Stimulated activated CD4-positive, alpha-beta T cell treated with anti-CD3 and anti-CD28 coated beads, Interleukin-1b, Interleukin-23, amount 100 ng/mL, for 1 hour (primary cell): ENCODE data around the gene TMEM184B.

ENCODE experiments used
- DNase-seq, 2 donors: peaks; one replicate each; pipeline ENCODE4 v3.0.0-alpha.2; 2020; ENCODE audit warnings: low read depth in 2 of 2

TMEM184B gene

DNA sequence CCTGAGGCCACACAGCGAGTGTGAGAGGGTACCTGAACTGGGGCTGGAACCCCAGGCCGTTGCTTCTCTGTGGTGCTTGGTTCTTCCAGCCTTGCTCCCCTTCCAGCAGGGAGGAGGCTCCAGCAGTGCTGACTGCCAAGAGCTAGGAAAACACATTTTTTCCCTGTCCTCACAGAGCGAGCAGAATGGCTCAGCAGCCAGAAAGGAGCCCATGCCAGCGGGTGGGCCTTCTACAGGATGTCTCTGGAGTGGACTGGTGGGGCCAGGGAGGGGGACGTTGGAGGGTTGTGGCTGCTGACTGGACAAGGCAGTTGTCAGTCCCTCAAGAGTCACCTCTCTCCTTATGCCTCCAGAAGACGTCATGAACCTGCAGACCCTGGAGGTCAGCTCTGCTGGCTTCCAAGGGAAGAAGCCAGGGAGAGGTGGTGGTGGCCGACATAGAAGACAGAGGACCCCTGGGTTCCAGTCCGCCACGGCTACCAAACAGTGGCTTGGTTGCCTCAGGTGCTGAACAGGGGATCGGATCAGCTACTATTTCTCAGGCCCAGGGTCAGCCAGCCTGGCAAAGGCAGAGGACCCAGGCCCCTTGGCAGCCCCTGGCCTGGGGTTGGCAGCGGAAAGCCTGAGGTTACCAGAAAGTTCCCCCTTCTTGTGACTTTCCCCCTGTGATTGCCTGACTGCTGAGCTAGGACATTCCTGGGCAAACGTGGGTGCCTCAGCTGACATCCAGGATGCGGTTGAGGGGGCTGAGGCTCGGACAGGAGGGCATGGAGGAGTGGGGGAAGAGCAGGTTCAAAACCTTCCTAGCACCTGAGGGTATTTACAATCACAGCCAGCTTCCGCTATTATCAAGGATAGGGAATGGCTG, 67.3 kb downstream of the TMEM184B start:
- no peak for DNase-seq

DNA sequence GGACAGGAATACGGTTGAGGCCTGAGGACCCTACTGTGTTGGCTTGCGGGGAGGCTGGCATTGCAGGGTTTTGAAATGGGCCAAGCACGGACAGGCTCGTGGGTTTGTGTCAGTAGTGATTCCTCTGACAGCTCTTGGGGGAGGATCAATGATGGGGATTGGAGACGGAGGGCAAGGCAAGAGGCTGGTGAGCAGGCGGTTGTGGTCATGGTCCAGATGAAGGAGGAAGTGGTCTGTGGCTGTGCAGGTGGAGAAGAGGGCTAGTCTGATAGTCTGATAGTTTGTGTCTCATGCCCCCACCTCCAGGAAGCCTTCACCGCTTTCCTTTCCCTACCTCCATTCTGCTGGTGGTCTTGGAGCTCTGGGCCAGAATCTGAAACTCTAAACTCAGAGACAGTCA, 68.0 kb downstream of the TMEM184B start:
- no peak for DNase-seq

DNA sequence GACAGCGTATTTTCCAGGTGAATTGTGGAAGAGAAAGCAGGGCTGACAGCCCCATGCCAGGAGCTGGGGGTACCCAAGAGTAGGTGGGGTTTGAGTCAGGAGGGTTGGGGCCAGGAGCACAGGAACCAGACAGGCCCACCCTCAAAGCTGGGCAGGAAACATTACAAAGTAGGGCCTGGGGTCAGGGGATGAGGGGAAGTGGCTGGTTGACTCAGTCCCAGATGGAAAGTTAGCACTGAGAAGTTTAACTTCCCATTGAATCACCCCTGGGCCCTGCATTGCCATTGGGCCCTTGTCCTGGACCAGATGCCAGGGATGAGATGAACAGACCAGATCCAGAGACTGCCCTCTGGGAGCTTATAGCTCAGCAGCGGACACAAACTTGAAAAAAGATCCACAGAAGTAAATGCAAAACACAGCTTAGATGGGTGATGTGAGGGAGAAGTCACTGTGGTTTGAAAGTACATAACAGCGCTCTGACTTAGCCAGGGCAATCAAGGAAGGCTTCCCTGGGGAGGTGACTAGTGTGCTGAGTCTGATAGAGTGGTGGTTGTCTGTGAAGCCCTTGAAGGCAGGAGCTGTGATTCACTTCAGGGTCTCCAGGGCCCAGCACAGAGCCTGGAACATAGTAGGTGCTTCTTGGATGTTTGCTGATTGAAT, 68.8 kb downstream of the TMEM184B start:
- no peak for DNase-seq

DNA sequence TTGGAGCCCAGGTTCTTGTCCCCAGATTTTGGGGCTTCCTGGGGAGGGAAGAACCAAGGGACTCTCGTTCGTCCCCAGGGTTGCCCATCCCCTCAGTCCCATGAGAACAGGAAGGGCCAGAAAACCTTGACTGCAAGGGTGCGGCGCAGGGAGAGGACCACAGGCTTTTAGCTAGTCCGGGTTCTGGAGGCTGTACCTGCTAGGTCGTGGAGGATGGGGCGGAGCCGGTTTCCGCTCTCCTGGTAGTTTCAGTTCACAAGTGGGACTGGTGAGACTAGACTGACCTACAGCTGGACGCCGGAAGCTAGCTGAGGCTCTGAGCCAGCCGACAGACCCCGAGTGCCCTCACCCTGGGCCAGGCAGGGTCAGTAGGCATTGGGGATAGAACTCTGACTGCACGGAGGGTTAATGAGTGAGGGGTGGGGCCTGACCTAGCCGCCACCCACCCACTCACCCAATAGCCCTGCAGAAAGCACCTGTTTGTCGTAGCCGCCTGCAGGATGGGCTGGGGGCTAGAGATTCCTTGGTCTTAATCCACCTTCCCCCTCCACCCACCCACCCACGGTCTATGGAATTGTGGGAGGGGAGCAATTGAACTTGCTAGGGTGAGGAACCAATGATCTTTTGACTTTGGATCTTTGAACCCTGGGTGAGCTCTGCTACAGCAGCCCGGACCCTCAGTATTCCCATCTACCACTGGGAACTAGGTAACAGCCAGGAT, 69.6 kb downstream of the TMEM184B start:
- no peak for DNase-seq

DNA sequence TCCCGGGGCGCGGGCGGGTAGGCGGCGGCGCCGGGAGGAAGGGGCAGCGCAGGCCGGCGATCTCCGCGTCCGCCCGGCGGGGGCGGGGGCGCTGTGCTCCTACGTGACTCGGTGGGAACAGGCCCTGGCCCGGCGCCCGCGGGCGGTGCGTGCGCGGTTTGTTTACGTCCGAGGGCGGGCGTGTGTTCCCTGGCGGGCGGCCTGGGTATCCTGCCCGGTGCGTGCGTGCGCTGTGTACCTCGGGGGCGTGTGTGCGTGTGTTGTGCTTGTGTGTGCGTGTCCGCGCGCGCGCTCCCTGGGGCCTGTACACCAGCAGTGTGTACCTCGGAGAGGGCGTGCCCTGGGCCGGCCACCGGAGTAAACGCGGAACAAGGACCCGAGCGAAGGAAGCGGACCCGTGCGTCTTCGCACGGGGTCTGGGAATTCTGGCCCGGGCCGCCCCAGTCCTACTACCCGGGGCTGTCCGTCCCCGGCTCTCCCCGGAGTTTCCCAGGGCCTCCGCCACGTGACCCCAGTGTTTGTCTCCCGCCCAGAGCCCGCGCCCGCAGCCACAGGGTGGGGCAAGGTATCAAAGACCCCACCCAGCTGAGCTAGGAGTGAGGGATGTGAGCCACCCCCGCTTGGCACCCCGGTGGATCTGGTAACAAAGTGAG, 70.2 kb downstream of the TMEM184B start:
- DNase-seq = no peak

DNA sequence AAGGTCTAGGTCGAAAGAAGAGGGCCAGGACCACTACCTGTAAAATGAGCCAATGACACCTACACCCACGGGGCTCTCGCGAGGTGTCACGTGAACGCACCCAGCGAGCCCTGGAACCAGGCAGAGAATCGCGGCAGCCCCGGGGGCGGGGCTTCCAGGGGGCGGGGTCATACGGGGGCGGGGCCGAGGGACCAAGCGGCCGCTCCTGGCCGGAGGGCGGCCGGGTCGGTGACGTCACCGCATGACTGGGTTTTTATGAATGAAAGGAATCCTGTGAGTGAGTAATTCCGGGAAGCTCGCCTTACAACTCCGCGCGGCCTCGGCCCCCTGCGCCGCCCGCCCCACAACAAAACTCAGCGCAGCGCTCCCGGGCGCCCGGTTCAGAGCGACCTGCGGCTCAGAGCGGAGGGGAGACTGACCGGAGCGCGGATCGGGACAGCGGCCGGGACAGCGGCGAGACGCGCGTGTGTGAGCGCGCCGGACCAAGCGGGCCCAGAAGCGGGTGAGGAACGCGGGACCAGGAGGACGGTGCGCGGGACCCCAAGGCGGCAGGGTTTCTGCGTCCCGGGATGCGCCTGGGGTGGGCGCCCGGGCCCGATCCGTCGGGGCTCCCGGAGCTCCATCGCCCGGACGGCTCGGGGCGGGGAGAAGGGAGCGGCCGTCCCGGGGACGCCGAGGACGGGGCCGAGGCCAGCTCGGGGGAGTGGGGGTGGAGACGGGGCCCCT, 70.9 kb downstream of the TMEM184B start, which contains the start of gene MAFF:
Gene MAFF, plus strand, starts transcription at position 284 of the 726 bp plus-strand sequence. CDS start 11,860 bp downstream, outside the sequence.
- DNase-seq = peak; percentile 67 to 76

DNA sequence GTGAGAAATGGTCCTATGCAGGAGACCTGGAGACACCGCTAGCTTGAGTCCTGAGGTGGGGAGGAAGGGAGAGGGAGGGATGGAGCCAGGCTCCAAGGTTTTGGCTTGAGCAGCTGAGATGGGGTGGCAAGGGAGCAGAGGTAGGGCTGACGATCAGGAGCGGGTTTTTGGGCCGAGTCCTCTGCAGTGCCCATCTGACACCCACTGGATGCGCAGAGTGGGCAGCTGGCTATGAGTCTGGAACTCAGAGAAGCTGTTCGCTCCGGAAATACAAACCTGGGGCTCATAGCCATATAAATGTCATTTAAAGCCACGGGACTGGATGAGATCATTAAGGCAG, 71.5 kb downstream of the TMEM184B start:
- no peak for DNase-seq

DNA sequence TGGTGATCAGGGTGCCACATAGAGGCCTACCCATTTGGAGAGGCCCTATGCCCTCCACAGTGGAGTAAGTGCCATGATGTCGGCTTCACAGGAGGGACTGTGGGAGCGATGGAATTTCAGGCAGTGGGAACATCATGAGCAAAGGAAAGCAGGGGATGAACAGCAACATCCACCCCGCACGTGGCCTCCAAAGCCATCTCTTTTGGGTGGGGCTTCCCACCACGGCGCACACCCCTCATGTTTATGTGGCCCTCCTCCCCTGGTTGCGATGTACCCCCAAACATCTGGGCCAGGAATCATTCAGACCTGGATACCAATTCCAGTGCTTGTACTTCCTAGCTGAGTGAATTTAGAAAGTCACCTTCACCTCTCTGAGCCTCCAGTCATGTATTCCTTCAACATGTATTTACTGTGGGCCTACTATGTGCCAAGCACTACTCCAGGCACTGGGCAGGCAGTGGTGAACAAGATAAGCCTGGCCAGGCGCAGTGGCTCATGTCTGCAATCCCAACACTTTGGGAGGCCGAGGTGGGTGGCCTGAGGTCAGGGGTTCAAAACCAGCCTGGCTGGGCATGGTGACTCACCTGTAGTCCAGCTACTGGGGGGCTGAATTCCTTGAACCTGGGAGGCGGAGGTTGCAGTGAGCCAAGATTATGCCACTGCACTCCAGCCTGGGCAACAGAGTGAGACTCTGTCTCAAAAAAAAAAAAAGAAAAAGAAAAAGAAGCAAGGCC, 72.8 kb downstream of the TMEM184B start:
- DNase-seq = no peak

DNA sequence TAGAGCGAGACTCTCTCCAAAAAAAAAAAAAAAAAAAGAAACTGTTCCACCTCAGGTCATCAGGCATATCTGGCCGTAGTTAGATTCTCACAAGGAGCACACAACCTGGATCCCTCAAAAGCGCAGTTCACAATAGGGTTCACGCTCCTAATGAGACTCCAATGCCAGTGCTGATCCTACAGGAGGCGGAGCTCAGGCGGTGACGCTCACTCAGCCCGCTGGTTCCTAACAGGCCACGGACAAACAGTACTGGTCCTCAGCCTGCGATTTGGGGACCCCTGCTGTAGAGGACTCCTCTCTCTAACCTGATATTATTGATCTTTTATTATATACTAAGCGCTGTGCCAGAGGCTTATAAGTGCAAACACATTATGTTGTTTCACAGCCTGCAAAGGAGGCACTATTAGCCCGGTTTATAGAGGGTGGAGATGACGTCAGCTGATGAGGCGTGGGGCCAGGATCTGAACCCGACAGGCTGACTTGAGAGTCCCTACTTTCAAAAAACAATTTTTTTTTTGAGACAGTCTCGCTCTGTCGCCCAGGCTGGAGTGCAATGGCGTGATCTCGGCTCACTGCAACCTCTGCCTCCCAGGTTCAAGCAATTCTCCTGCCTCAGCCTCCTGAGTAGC, 75.9 kb downstream of the TMEM184B start:
- DNase-seq = no peak

DNA sequence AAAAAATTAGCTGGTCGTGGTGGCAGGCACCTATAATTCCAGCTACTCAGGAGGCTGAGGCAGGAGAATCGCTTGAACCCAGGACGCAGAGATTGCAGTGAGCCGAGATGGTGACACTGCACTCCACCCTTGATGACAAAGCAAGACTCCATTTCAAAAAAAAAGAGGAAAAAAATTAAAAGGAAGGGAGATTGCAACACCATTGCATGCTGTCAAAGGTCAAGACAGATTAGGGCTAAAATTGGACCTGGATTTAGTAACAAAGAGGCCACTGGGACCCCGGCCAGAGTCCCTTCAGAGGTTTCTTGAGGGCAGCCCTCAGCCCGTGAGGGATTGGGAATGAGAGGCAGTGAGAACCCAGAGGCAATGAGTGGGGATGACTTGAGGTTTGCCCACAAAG, 79.2 kb downstream of the TMEM184B start:
- DNase-seq = no peak

DNA sequence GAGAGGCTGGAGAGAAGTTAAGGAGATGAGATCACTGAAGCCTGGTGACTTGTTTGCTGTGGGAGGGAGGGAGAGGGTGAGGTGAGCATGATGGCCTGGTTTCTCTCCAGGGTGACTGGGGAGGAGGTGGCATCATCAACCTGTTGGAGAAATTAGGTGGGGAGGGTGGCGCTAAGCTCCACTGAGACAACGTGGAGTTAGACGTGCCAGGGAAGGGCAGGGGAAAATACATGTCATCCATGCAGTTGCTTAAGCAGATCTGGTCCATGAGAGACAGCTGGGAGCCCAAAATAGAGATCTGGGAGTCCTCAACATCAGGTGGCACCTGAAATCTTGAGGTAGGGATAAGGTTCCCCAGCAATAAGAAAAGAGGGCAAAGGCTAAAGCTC, 80.3 kb downstream of the TMEM184B start:
- no peak for DNase-seq

DNA sequence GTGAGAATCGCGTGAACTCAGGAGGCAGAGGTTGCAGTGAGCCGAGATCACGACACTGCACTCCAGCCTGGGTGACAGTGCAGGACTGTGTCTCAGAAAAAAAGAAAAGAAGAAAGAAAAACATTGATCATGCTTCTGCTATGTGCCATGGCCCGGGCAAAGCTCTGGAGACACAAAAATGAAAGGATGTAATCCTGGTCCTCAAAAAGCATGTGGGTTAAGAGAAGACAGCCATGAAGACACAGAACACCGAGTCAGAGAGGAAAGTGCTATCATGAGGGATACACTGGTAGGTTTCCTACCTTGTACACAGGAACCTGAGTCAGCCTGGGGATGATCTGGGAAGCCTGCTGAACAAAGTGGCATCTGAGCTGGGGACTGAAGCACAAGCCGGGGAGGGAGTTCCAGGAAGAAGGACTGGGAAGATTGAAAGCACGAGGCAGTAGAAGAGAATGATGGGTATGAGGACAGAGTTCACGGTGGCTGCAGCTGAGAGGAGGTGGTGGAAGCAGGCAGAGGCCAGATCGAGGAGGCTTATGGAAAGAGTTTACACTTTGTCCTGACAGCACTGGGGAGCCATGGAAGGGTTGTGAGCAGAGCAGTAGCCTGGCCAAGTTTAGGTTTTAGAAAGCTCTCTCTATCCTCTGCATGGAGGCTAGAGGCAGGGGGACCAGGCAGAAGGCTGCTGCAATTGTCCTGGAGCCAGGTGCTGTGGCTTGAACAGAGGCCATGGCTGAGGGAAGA, 80.9 kb downstream of the TMEM184B start:
- no peak for DNase-seq

DNA sequence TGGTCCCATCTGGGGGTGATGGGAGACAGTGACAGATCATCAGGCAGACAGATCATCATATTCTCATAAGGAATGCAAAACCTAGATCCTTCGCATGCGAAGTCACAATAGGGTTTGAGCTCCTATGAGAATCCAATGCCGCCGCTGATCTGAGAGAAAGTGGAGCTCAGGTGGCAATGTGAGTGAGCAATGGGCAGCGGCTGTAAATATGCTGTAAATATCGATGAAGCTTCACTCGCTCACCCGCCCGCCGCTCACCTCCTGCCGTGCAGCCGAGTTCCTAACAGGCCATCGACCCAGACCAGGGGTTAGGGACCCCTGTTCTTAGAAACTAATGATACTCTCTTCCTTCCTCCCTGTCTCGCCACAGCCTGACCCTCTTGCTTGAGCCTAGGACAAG, 81.8 kb downstream of the TMEM184B start:
- DNase-seq = no peak

DNA sequence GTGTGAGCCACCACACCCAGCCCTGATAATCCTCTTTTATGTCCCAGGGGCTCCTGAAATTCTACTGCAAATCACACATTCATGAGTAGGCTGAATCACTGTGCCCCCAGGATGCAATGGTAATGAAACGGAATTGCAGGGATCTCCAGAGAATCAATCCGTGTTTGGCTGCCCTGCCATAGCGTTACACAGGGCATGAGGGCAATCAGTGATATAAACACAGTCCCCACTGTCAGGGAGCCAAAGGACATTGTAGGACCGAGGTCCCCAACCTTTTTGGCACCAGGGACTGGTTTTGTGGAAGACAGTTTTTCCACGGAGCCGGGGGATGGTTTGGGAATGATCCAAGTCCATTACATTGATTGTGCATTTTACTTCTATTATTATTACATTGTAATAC, 82.2 kb downstream of the TMEM184B start:
- DNase-seq = no peak

DNA sequence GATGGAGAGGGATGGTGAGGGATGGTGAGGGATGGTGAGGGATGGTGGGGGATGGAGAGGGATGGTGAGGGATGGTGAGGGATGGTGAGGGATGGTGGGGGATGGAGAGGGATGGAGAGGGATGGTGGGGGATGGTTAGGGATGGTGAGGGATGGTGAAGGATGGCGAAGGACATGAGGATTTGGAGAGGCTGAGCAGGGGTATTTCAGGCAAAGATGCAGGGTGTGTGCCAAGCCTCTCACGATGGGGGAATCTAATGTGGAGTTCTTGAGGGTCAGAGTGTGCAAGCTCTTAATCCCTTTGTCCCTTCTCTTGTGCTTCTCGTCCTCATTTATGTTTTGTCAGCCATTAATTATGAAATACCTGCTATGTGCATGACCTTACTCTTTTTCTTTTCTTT, 83.7 kb downstream of the TMEM184B start:
- no peak for DNase-seq

DNA sequence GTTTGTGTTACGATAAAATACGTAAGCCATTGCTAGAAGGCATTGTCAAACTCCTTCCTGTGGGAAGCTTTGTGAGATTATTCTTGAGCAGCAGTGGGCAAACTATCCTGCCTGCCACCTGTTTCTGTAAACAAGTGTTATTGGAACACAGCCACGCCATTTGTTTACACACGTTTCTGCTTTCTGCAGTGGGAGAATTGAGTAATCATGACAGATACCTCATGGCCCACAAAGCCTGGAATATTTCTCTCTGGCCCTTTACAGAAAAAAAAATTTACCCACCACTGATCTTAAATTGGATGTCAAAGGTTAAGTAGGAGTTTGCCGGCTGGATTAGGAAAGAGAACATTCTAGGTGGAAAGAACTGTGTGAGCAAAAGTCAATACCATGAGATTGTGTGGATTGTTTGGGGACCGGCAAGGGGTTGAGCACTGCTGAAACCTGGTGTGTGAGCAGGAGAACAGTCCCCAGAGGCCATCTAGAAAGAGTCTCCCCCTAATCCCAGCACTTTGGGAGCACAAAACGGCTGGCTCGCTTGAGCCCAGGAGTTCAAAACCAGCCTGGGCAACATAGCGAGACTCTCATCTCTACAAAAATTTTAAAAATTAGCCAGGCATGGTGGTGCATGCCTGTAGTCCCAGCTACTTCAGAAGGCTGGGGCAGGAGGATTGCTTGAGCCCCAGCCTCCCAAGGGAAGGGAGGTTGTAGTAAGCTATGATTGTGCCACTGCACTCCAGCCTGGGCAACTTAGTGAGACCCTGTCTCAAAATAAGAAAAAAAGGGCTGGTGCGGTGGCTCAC, 85.2 kb downstream of the TMEM184B start:
- DNase-seq = no peak

DNA sequence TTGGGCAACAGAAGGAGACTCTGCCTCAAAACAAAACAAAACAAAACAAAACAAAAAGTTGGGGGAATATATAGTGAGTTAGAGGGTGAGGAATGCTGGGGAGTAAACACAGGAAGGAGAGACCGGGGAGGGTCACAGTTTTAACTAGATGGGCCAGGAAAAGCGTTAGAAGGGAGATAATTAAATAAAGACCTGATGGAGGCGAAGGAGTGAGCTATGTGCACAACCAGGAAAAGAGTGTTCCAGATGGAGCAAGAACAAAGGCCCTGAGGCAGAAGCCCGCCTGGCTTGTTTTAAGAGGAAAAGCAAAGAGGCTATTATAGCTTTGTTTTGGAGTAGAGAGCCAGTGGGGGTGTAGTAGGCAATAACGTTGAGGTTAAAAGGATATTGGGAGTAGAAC, 86.4 kb downstream of the TMEM184B start:
- no peak for DNase-seq

DNA sequence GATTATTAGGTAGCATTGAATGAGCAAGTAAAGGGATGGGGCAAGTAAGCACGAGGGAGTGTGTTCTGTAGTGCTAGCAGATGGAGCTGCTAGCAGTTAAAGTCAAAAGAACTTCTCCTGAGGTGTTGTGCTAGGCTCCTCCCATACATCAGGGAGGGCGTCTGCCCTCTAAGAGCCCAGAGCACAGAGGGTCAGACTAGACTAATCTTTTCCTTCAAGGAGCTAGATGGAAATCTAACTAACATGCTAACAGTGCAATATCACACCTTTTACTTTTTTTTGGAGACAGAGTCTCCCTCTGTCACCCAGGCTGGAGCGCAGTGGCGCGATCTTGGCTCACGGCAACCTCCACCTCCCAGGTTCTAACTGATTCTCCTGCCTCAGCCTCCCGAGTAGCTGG, 88.0 kb downstream of the TMEM184B start:
- no peak for DNase-seq
